Measurements from ENCODE around the gene FBXW8. TPM values are rescaled to one million over a fixed set of nuclear protein-coding genes. Genes with fewer than 3 reads are reported as not detected.

The FBXW8 gene
- total RNA-seq, 4 donors from 2014 or later = 9.1 to 19.0 (median 13.5) TPM

DNA sequence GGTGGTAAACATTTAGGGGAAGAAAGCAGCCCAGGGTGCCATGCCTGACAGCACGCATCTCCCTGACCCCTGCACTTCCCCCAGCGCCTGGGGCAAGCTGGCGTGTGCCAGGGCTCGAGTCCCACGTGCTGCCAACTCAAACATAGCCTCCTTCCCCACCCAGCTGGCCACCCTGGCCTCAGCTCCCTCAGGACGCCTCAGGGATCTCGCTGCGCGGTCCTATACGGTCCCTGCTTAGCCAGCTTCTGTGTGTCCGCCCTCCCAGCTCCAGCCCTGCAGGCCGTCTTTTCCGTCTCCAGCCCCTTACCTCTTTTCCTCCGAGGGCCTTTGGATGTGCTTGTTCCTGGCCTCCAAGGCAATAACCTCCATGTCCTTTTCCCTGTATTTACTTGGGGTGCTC, 117.5 kb downstream of the FBXW8 start:
- Histone ChIP-seq H3K27me3 (no peaks in the 10 kb centered on the region), H3K9me3 (no peaks in the 10 kb centered on the region), H3K4me1 (peaks cover 5% of the 10 kb centered on the region), H3K27ac (no peak overlapping the region), H3K4me3 (no peak overlapping the region), H3K36me3 (peaks cover 58% of the 10 kb centered on the region)
- DNase-seq (ENCODE audit: low spot score in 2 of 2) = no peak
- TF ChIP-seq POLR2A (IDR thresholded peaks at IDR 0.05) = no peak
- TF ChIP-seq EP300 (IDR thresholded peaks at IDR 0.05) = no peak
- TF ChIP-seq POLR2AphosphoS5 (IDR thresholded peaks at IDR 0.05) = no peak
- TF ChIP-seq, protein P1, sequence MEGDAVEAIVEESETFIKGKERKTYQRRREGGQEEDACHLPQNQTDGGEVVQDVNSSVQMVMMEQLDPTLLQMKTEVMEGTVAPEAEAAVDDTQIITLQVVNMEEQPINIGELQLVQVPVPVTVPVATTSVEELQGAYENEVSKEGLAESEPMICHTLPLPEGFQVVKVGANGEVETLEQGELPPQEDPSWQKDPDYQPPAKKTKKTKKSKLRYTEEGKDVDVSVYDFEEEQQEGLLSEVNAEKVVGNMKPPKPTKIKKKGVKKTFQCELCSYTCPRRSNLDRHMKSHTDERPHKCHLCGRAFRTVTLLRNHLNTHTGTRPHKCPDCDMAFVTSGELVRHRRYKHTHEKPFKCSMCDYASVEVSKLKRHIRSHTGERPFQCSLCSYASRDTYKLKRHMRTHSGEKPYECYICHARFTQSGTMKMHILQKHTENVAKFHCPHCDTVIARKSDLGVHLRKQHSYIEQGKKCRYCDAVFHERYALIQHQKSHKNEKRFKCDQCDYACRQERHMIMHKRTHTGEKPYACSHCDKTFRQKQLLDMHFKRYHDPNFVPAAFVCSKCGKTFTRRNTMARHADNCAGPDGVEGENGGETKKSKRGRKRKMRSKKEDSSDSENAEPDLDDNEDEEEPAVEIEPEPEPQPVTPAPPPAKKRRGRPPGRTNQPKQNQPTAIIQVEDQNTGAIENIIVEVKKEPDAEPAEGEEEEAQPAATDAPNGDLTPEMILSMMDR (IDR thresholded peaks at IDR 0.05) = no peak
- WGBS = 84% methylated on average over 14 of the region's 14 CpGs

DNA sequence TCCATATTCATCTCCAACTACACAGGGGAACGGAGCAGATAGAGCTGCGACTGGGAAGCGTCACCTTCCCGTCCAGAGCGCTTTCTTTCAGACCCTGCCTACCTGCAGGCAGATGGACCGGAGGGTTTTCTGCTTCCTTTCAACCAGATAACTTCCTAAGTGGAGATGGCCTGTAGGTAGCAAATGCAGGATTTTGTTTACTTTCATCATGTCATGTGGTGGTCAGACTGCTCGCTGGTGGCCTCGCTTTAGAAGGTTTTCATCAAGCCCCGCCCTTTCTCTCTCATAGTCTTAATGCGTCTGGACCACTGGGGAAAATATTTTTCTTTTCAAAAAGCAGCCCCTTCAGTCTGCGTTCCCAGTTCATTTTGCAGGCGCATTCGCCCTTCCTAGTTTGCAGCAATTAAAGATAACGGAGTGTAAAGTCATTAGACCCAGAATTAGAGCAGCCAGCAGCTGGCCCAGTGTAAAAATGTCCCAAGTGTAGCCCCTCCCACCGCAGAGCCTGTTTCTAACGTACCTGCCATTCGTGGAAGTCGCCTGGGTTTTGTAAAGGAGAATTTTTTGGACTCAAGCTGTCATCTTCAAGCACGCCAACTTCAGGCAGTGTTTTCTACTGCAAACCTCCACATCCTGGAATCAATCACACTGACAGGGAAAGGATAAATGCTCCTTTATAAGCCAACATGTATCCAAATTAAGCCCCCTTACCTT, 119.6 kb downstream of the FBXW8 start:
- no peak for TF ChIP-seq POLR2AphosphoS5 (IDR thresholded peaks at IDR 0.05)
- H3K36me3 ChIP-seq = peaks cover 39% of the 10 kb centered on the region
- no peaks in the 10 kb centered on the region for H3K27me3 ChIP-seq
- H3K27ac ChIP-seq = no peak overlapping the region
- no peaks in the 10 kb centered on the region for H3K9me3 ChIP-seq
- peak in 1 of 2 donors; percentile 32 for DNase-seq (ENCODE audit: low spot score in 2 of 2)
- WGBS = 80% methylated on average over 19 of the region's 19 CpGs
- peaks cover 14% of the 10 kb centered on the region for H3K4me1 ChIP-seq
- no peak overlapping the region for H3K4me3 ChIP-seq

DNA sequence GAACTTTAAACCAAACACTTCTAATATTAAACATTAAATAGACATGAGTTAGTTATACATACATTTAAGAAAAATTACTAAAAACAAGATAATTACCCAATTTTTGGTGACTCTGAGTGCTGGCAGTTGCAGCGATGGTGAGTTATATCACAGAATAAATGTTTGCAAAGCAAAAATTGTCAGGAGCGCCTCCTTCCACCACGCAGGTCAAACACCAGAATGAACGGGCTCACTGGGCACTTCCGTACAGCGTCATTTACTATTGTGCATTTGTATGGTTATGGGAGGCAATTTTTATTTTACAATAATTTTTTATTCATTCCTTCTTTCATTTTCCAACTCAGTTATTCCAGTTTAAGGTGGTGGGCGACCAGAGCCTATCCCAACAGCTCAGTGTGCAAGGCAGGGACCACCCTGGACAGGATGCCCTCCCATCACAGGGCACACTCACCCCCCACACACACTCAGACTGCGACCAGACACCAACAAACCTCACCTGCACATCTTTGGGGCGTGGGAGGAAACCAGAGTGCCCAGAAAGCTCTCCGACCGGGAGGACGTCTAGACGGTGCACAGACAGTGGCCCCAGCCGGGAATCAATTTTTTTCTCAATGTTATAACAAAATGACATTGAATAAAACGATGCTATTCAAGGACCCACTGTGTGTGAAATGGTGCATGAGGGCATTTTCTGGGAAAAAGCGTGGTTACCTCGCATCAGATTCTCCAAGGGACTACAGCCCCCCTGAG, 121.3 kb downstream of the FBXW8 start:
- H3K36me3 ChIP-seq = peaks cover 37% of the 10 kb centered on the region
- H3K27ac ChIP-seq = no peak overlapping the region
- no peak overlapping the region for H3K4me3 ChIP-seq
- TF ChIP-seq, protein P1 (IDR thresholded peaks at IDR 0.05) = no peak
- TF ChIP-seq POLR2A (IDR thresholded peaks at IDR 0.05) = no peak
- TF ChIP-seq POLR2AphosphoS5 (IDR thresholded peaks at IDR 0.05) = no peak
- no peak for TF ChIP-seq EP300 (IDR thresholded peaks at IDR 0.05)
- H3K27me3 ChIP-seq = no peaks in the 10 kb centered on the region
- no peaks in the 10 kb centered on the region for H3K9me3 ChIP-seq
- peak in 1 of 2 donors; percentile 60 for DNase-seq (ENCODE audit: low spot score in 2 of 2)
- peaks cover 9% of the 10 kb centered on the region for H3K4me1 ChIP-seq
- WGBS = 88% methylated on average over 16 of the region's 17 CpGs

DNA sequence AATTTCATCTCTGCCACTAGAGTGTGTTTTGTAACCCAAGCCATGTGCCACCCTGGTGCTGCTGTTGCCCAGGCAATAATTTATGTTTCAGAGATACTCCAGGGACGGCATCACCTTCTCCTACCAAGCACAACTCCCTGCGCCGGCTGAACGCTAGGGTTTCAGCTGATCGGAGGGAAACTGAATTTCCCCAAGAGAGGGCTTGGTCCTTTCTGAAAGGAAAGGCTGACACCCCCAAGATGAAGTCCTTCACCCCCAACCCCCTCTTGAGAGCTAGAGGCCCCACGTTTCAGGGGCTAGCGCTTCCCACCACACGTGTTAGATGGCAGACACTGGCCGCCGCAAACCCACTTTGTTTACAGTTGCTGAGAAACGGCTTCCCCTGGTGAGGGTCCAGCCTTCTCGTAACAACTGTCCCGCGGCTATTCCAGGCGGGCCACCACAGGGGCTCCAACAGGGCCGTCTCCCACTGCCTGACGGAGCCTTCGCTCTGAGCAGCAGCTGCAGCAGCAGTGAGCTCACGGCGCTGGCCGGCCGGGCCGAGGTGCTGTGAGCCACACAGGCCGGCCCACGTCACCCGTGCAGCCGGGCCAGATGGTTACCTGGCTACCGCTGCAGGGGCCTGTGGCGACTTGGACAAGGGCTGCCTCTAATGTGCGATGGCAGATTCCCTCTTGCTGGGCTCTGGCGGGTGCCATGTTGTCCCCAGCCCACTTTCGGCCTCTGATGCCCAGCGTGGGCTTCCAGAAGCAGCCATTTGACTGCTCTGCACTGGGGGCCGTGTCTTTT, 122.0 kb downstream of the FBXW8 start:
- Histone ChIP-seq H3K4me3 (no peak overlapping the region), H3K27ac (no peak overlapping the region), H3K36me3 (peaks cover 29% of the 10 kb centered on the region), H3K4me1 (peaks cover 9% of the 10 kb centered on the region), H3K9me3 (no peaks in the 10 kb centered on the region), H3K27me3 (peaks cover under 1% of the 10 kb centered on the region)
- DNase-seq (ENCODE audit: low spot score in 2 of 2) = peak in 1 of 2 donors; percentile 74
- TF ChIP-seq POLR2A (IDR thresholded peaks at IDR 0.05) = no peak
- TF ChIP-seq, protein P1 (IDR thresholded peaks at IDR 0.05) = no peak
- TF ChIP-seq EP300 (IDR thresholded peaks at IDR 0.05) = no peak
- TF ChIP-seq POLR2AphosphoS5 (IDR thresholded peaks at IDR 0.05) = no peak
- WGBS = 23% methylated on average over 28 of the region's 34 CpGs

DNA sequence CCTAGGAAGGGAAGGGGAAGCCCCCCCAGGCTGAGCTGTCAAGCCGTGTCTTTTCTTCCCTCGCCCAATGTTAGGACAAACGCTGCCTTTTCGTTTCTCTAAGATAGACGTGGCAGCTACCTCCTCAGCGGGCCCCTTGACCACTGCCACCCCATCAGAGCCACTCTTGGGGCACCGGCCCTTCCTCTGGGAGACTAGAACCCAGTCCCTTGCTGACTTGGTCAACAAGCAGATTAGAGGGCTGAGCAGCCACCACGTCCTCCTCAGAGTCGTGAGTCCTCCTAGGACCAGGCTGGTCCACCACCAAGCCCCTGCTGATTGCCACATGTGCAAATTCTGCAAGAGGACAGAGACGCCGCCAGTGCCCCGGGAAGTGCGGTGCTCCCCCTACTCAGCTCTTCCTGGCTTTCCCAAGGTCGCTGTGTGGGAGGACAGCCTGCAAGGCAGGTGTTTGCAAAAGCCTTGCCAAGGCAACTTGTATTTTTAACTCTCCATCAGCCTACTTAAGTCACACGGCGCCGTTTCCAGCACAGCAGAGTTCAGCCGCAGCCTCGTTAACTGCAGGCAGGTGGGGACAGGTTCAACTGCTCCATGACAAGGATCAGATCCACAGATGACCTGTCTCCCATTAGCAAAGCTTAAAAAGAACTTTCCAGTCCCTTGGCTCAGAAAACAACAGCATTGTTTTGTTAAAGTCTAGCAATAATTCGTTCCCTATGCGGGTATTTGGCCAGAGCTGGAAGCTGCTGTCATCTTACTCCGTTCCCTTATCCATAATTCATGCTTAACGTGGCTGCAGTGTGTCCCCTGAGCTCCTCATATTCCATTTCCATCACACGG, 122.9 kb downstream of the FBXW8 start:
- H3K4me1 ChIP-seq = peaks cover 9% of the 10 kb centered on the region
- WGBS = 47% methylated on average over 23 of the region's 24 CpGs
- no peak overlapping the region for H3K27ac ChIP-seq

More for the DNA sequence above, 122.9 kb downstream of the FBXW8 start:
- peaks cover 21% of the 10 kb centered on the region for H3K36me3 ChIP-seq
- peaks cover 5% of the 10 kb centered on the region for H3K27me3 ChIP-seq
- no peak overlapping the region for H3K4me3 ChIP-seq
- DNase-seq (ENCODE audit: low spot score in 2 of 2) = peak in 1 of 2 donors; percentile 51
- no peak for TF ChIP-seq POLR2AphosphoS5 (IDR thresholded peaks at IDR 0.05)
- no peak for TF ChIP-seq POLR2A (IDR thresholded peaks at IDR 0.05)
- TF ChIP-seq, protein P1 (IDR thresholded peaks at IDR 0.05) = no peak
- TF ChIP-seq EP300 (IDR thresholded peaks at IDR 0.05) = no peak
- no peaks in the 10 kb centered on the region for H3K9me3 ChIP-seq
